HepG2 (cell line): ENCODE results near the gene ITPK1. TPM values are rescaled to one million over a fixed set of nuclear protein-coding genes. Genes with fewer than 3 reads are reported as not detected.
A peak's percentile ranks its signal among the peaks of the same experiment; 100 is the strongest.

ENCODE experiments used
- CHD2 ChIP-seq: IDR thresholded peaks from 2 replicates; pipeline ENCODE4 v1.6.1; 2011; ENCODE audit warnings: low read depth, low read length, improper control_type of control experiment
- FOXP1 ChIP-seq, 2 experiments: fragments of 450-650 bp in 1 of 2; IDR thresholded peaks; 2 replicates each; pipeline ENCODE4 v1.6.1; 2017 to 2018; ENCODE audit warnings: antibody characterized with exemption in 1 of 2
- GLMP ChIP-seq: sonication (generic); formaldehyde crosslinking; IDR thresholded peaks from 2 replicates; pipeline ENCODE4 v1.9.0; 2021; ENCODE audit warnings: missing genetic modification reagents, mild to moderate bottlenecking, borderline replicate concordance
- KDM5A ChIP-seq: fragments of 200-600 bp; sonication (generic); IDR thresholded peaks from 2 replicates; pipeline ENCODE4 v1.7.0; 2018; ENCODE audit warnings: antibody characterized with exemption, mild to moderate bottlenecking, low read length, borderline replicate concordance
- MED8 ChIP-seq: sonication (generic); formaldehyde crosslinking; IDR thresholded peaks from 2 replicates; pipeline ENCODE4 v1.8.1; 2023; ENCODE audit warnings: mild to moderate bottlenecking, missing genetic modification reagents; ENCODE audit not compliant: insufficient replicate concordance
- NBN ChIP-seq: fragments of 450-650 bp; conservative IDR thresholded peaks from 2 replicates; pipeline ENCODE4 v1.6.1; 2017
- RORA ChIP-seq: sonication (generic); formaldehyde crosslinking; IDR thresholded peaks from 2 replicates; pipeline ENCODE4 v1.5.0; 2020; ENCODE audit warnings: mild to moderate bottlenecking, missing genetic modification reagents, moderate library complexity
- TOPORS ChIP-seq: sonication (generic); formaldehyde crosslinking; IDR thresholded peaks from 2 replicates; pipeline ENCODE4 v1.8.0; 2023; ENCODE audit warnings: mild to moderate bottlenecking, missing genetic modification reagents
- ZBTB38 ChIP-seq: sonication (generic); formaldehyde crosslinking; IDR thresholded peaks from 2 replicates; pipeline ENCODE4 v1.5.1; 2020; ENCODE audit warnings: mild to moderate bottlenecking, missing genetic modification reagents
- ZNF33A ChIP-seq: sonication (generic); formaldehyde crosslinking; IDR thresholded peaks from 2 replicates; pipeline ENCODE4 v1.5.1; 2020; ENCODE audit warnings: missing genetic modification reagents, mild to moderate bottlenecking, moderate library complexity, borderline replicate concordance
- ZNF605 ChIP-seq: sonication (generic); formaldehyde crosslinking; IDR thresholded peaks from 2 replicates; pipeline ENCODE4 v1.8.0; 2022; ENCODE audit warnings: mild to moderate bottlenecking, missing genetic modification reagents
- ZNF619 ChIP-seq: sonication (generic); formaldehyde crosslinking; IDR thresholded peaks from 2 replicates; pipeline ENCODE4 v1.4.0; 2020; ENCODE audit warnings: mild to moderate bottlenecking, missing genetic modification reagents
- ZNF724P ChIP-seq: sonication (generic); formaldehyde crosslinking; IDR thresholded peaks from 2 replicates; pipeline ENCODE4 v1.8.0; 2022; ENCODE audit warnings: missing genetic modification reagents, borderline replicate concordance
- ZNF772 ChIP-seq: sonication (generic); formaldehyde crosslinking; IDR thresholded peaks from 2 replicates; pipeline ENCODE4 v1.5.0; 2020; ENCODE audit warnings: mild to moderate bottlenecking, missing genetic modification reagents
- ZNF780A ChIP-seq: sonication (generic); formaldehyde crosslinking; IDR thresholded peaks from 2 replicates; pipeline ENCODE4 v1.8.0; 2022; ENCODE audit warnings: mild to moderate bottlenecking, missing genetic modification reagents, moderate library complexity
- polyA plus RNA-seq, 8 experiments: library from polyadenylated mRNA; depleted of rRNA in 3 of 8; stranded (reverse) in 7 of 8; unstranded in 1 of 8; fragments of >200 nt; fragmentation: Illumina TruSeq in 4 of 8; extraction: Trizol in 4 of 8; gene quantifications; 2 replicates each; pipeline versions ENCODE4 v1.2.1 to v1.2.3, GENCODE V29; 2011 to 2016; ENCODE audit warnings: low read depth in 4 of 8, missing spikeins in 1 of 8, mixed read lengths in 1 of 8; ENCODE audit not compliant: insufficient read depth in 1 of 8
- total RNA-seq, 5 experiments: library from RNA; depleted of rRNA; stranded (reverse); fragments of >200 nt; fragmentation: Illumina TruSeq; extraction: Trizol; gene quantifications; 2 replicates each; pipeline ENCODE4 v1.2.3, GENCODE V29; 2016; ENCODE audit warnings: low read depth in 1 of 5
- TF ChIP-seq, protein P1 (sequence below): sonication (generic); formaldehyde crosslinking; IDR thresholded peaks from 2 replicates; pipeline ENCODE4 v1.4.0; 2020; ENCODE audit warnings: mild to moderate bottlenecking, missing genetic modification reagents, borderline replicate concordance
- TF ChIP-seq, protein P2 (sequence below): sonication (generic); formaldehyde crosslinking; IDR thresholded peaks from 2 replicates; pipeline ENCODE4 v1.5.0; 2020; ENCODE audit warnings: mild to moderate bottlenecking, missing genetic modification reagents, borderline replicate concordance

Gene ITPK1
- total and polyA plus RNA-seq, 2 of the 13 experiments (the other 11 are each of a cell fraction or from before 2014, with no cell fraction given), result 20.5 to 47.5 TPM

DNA sequence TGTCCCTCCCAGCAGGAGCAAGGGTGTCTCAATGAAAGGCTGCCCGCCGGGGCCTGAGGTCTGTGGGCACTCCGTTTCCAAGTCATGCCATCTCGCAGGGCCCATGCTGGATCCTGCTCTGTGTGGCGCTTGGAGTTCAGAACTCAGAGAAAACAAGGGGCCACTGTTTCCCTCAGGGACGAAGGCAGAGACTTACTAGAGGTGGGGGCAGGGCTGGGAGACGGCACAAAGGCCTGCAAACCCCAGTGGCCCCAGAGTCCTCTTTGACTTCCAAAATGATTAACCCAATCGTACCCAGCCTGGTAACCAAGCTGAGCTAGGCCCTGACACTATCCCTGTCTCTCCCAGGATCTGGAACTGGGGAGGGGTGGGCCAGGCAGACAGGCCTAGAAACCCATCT, 95.8 kb downstream of the ITPK1 start (continued):
- TF ChIP-seq, protein P1, sequence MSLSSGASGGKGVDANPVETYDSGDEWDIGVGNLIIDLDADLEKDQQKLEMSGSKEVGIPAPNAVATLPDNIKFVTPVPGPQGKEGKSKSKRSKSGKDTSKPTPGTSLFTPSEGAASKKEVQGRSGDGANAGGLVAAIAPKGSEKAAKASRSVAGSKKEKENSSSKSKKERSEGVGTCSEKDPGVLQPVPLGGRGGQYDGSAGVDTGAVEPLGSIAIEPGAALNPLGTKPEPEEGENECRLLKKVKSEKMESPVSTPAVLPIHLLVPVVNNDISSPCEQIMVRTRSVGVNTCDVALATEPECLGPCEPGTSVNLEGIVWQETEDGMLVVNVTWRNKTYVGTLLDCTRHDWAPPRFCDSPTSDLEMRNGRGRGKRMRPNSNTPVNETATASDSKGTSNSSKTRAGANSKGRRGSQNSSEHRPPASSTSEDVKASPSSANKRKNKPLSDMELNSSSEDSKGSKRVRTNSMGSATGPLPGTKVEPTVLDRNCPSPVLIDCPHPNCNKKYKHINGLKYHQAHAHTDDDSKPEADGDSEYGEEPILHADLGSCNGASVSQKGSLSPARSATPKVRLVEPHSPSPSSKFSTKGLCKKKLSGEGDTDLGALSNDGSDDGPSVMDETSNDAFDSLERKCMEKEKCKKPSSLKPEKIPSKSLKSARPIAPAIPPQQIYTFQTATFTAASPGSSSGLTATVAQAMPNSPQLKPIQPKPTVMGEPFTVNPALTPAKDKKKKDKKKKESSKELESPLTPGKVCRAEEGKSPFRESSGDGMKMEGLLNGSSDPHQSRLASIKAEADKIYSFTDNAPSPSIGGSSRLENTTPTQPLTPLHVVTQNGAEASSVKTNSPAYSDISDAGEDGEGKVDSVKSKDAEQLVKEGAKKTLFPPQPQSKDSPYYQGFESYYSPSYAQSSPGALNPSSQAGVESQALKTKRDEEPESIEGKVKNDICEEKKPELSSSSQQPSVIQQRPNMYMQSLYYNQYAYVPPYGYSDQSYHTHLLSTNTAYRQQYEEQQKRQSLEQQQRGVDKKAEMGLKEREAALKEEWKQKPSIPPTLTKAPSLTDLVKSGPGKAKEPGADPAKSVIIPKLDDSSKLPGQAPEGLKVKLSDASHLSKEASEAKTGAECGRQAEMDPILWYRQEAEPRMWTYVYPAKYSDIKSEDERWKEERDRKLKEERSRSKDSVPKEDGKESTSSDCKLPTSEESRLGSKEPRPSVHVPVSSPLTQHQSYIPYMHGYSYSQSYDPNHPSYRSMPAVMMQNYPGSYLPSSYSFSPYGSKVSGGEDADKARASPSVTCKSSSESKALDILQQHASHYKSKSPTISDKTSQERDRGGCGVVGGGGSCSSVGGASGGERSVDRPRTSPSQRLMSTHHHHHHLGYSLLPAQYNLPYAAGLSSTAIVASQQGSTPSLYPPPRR (CRISPR knock-in tag), result no peak; the same call in 1 of the 2 replicates
- TF ChIP-seq ZNF619 (CRISPR knock-in tag), result peak; percentile 51; the same call in 1 of the 2 replicates
- no peak for TF ChIP-seq GLMP (CRISPR knock-in tag)
- TF ChIP-seq CHD2, result peak; percentile 44; the same call in 1 of the 2 replicates
- peak; percentile 76 for TF ChIP-seq MED8
- TF ChIP-seq ZNF605 (CRISPR knock-in tag), result peak; percentile 76
- TF ChIP-seq, protein P2, sequence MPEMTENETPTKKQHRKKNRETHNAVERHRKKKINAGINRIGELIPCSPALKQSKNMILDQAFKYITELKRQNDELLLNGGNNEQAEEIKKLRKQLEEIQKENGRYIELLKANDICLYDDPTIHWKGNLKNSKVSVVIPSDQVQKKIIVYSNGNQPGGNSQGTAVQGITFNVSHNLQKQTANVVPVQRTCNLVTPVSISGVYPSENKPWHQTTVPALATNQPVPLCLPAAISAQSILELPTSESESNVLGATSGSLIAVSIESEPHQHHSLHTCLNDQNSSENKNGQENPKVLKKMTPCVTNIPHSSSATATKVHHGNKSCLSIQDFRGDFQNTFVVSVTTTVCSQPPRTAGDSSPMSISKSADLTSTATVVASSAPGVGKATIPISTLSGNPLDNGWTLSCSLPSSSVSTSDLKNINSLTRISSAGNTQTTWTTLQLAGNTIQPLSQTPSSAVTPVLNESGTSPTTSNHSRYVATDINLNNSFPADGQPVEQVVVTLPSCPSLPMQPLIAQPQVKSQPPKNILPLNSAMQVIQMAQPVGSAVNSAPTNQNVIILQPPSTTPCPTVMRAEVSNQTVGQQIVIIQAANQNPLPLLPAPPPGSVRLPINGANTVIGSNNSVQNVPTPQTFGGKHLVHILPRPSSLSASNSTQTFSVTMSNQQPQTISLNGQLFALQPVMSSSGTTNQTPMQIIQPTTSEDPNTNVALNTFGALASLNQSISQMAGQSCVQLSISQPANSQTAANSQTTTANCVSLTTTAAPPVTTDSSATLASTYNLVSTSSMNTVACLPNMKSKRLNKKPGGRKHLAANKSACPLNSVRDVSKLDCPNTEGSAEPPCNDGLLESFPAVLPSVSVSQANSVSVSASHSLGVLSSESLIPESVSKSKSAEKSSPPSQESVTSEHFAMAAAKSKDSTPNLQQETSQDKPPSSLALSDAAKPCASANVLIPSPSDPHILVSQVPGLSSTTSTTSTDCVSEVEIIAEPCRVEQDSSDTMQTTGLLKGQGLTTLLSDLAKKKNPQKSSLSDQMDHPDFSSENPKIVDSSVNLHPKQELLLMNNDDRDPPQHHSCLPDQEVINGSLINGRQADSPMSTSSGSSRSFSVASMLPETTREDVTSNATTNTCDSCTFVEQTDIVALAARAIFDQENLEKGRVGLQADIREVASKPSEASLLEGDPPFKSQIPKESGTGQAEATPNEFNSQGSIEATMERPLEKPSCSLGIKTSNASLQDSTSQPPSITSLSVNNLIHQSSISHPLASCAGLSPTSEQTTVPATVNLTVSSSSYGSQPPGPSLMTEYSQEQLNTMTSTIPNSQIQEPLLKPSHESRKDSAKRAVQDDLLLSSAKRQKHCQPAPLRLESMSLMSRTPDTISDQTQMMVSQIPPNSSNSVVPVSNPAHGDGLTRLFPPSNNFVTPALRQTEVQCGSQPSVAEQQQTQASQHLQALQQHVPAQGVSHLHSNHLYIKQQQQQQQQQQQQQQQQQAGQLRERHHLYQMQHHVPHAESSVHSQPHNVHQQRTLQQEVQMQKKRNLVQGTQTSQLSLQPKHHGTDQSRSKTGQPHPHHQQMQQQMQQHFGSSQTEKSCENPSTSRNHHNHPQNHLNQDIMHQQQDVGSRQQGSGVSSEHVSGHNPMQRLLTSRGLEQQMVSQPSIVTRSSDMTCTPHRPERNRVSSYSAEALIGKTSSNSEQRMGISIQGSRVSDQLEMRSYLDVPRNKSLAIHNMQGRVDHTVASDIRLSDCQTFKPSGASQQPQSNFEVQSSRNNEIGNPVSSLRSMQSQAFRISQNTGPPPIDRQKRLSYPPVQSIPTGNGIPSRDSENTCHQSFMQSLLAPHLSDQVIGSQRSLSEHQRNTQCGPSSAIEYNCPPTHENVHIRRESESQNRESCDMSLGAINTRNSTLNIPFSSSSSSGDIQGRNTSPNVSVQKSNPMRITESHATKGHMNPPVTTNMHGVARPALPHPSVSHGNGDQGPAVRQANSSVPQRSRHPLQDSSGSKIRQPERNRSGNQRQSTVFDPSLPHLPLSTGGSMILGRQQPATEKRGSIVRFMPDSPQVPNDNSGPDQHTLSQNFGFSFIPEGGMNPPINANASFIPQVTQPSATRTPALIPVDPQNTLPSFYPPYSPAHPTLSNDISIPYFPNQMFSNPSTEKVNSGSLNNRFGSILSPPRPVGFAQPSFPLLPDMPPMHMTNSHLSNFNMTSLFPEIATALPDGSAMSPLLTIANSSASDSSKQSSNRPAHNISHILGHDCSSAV, result no peak
- no peak for TF ChIP-seq ZNF33A
- no peak for TF ChIP-seq TOPORS
- no peak for TF ChIP-seq NBN
- 0 out of 2 replicates have a peak, but pooled peaks have one; percentile 22 for TF ChIP-seq ZBTB38 (CRISPR knock-in tag)
- no peak for TF ChIP-seq FOXP1 (IDR thresholded peaks at IDR 0.05)
- peak; percentile 20; the same call in 1 of the 2 replicates for TF ChIP-seq FOXP1 (CRISPR knock-in tag; IDR thresholded peaks at IDR 0.05)
- no peak for TF ChIP-seq ZNF780A (CRISPR knock-in tag)
- no peak for TF ChIP-seq KDM5A
- no peak for TF ChIP-seq ZNF724P (CRISPR knock-in tag)
- no peak for TF ChIP-seq ZNF772
- no peak for TF ChIP-seq RORA
